ENCODE results near the gene AQP1. TPM values are rescaled to one million over a fixed set of nuclear protein-coding genes. Genes with fewer than 3 reads are reported as not detected.

The AQP1 gene
- total and polyA plus RNA-seq, 5 donors from 2014 or later, result 0.20 TPM; not detected in 4

DNA sequence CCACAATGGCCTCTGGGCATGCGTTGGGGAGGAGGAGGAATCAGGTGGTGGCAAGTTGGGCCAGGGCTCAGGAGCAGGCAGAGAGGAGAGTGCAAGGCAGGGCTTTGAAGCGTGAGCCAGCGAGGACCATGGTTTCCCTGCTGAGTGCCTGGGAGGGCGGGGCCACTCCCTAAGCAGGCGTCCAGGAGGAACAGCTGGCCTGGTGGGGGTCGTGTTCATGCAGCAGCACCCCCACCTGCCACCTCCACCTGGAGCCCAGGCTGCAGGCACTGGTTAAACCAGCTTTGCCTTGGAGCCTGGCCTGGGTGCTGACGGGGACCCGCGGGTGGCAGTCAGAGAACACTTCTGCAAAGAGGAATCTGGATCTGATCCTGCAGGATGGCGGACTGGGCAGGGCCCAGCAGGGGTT is 24.2 kb upstream of the AQP1 start:
- no peak for DNase-seq
- Histone ChIP-seq H3K4me1 (ENCODE audit: control insufficient read depth, insufficient read depth, low read length, poor library complexity, severe bottlenecking) (no peaks in the 10 kb centered on the region), H3K27ac (ENCODE audit: insufficient read depth, low read length, poor library complexity, severe bottlenecking) (no peak overlapping the region), H3K4me3 (ENCODE audit: low read depth, low read length) (no peak overlapping the region), H3K36me3 (ENCODE audit: control insufficient read depth, insufficient read depth, low read length) (no peaks in the 10 kb centered on the region), H3K27me3 (ENCODE audit: control insufficient read depth, insufficient read depth, low read length) (no peaks in the 10 kb centered on the region), H3K9me3 (ENCODE audit: control insufficient read depth in 2 of 2, low read length in 2 of 2) (no peaks in the 10 kb centered on the region)
- peaks cover 0 to 11% (median 1%) of the 10 kb centered on the region in 7 donors for H3K9me3 Mint-ChIP-seq
- H3K4me3 Mint-ChIP-seq, result no peak overlapping the region
- H3K27ac Mint-ChIP-seq, result no peak overlapping the region
- H3K4me1 Mint-ChIP-seq, result no peaks in the 10 kb centered on the region
- no peaks in the 10 kb centered on the region for H3K36me3 Mint-ChIP-seq
- no peaks in the 10 kb centered on the region for H3K27me3 Mint-ChIP-seq
- ATAC-seq (ENCODE audit: low read depth in 2 of 2), result no peak

DNA sequence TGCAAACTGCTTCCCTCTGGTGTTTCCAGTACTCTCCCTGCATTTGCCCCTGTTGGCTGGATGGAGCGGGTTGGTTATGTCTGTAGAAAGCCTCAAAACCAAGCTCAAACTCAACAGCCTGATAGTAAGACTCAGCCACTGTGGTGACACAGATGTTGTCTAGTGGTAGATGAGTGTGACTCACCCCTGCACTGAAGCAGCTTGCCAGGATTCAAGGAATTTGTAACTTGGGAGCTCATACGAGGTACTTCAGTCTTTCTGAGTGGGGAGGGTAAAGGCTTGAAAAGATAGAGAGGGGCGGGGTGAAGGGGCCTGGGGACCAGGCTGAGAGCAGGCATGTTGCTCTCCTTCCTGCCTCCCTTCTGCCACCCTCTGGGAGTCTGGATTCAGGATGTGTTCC is 22.9 kb upstream of the AQP1 start:
- H3K27ac Mint-ChIP-seq, result no peak overlapping the region
- no peaks in the 10 kb centered on the region for H3K36me3 ChIP-seq (ENCODE audit: control insufficient read depth, insufficient read depth, low read length)
- H3K27ac ChIP-seq (ENCODE audit: insufficient read depth, low read length, poor library complexity, severe bottlenecking), result no peak overlapping the region
- DNase-seq (no peak), ATAC-seq (ENCODE audit: low read depth in 2 of 2) (no peak)
- H3K4me1 ChIP-seq (ENCODE audit: control insufficient read depth, insufficient read depth, low read length, poor library complexity, severe bottlenecking), result no peaks in the 10 kb centered on the region
- no peaks in the 10 kb centered on the region for H3K27me3 ChIP-seq (ENCODE audit: control insufficient read depth, insufficient read depth, low read length)
- no peaks in the 10 kb centered on the region for H3K27me3 Mint-ChIP-seq
- H3K36me3 Mint-ChIP-seq, result no peaks in the 10 kb centered on the region
- H3K9me3 ChIP-seq (ENCODE audit: control insufficient read depth in 2 of 2, low read length in 2 of 2), result no peaks in the 10 kb centered on the region
- no peak overlapping the region for H3K4me3 ChIP-seq (ENCODE audit: low read depth, low read length)
- no peak overlapping the region for H3K4me3 Mint-ChIP-seq
- H3K9me3 Mint-ChIP-seq, result peaks cover 0 to 11% (median 2%) of the 10 kb centered on the region in 7 donors
- no peaks in the 10 kb centered on the region for H3K4me1 Mint-ChIP-seq

DNA sequence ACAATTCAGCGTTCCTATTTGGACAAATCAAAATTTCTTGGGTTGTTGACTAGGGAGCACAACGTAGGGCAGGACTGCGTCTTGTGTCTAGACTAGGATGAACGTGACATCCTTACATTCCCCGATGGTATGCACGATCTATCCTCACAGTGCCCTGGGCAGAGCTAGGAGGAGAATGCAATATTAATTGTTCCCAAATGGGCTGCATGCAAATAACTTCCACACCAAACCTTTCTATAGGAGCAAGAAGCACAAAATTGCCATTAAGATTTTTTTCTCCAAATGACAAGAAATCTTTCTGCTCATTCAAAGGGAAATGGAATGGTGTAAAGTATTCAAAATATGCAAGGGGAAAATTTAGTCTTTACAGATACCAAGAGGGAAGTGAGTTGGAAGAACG is 21.4 kb upstream of the AQP1 start:
- Mint-ChIP-seq H3K9me3 (peaks cover 0 to 11% (median 2%) of the 10 kb centered on the region in 7 donors), H3K36me3 (no peaks in the 10 kb centered on the region), H3K4me1 (no peaks in the 10 kb centered on the region), H3K27me3 (peaks cover 7% of the 10 kb centered on the region), H3K27ac (no peak overlapping the region), H3K4me3 (no peak overlapping the region)
- no peak overlapping the region for H3K4me3 ChIP-seq (ENCODE audit: low read depth, low read length)
- no peak for ATAC-seq (ENCODE audit: low read depth in 2 of 2)
- no peak overlapping the region for H3K27ac ChIP-seq (ENCODE audit: insufficient read depth, low read length, poor library complexity, severe bottlenecking)
- no peaks in the 10 kb centered on the region for H3K36me3 ChIP-seq (ENCODE audit: control insufficient read depth, insufficient read depth, low read length)
- H3K4me1 ChIP-seq (ENCODE audit: control insufficient read depth, insufficient read depth, low read length, poor library complexity, severe bottlenecking), result no peaks in the 10 kb centered on the region
- H3K27me3 ChIP-seq (ENCODE audit: control insufficient read depth, insufficient read depth, low read length), result no peaks in the 10 kb centered on the region
- DNase-seq, result no peak
- H3K9me3 ChIP-seq (ENCODE audit: control insufficient read depth in 2 of 2, low read length in 2 of 2), result no peaks in the 10 kb centered on the region

DNA sequence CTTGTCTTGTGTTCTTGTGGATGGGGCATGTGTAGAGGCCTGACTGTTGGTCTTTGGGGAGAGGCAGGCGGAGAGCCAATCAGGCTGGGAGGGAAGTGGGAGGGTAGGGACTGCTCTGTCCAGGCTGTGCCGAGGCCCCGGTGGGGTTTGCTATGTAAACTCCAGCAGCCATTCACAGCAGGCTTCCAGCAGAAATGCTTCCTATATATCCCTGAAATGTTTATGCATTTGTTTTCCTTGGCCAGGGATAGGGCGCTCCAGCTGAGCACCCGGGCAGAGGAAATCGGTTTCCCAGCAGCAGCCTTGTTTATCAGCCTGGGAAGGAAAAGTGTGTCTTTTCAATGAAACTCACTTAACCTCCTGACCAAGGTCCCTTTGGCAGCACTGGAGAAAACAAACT is 18.3 kb upstream of the AQP1 start:
- Mint-ChIP-seq H3K4me1 (no peaks in the 10 kb centered on the region), H3K36me3 (no peaks in the 10 kb centered on the region), H3K9me3 (peaks cover 0 to 11% (median 2%) of the 10 kb centered on the region in 7 donors), H3K27ac (no peak overlapping the region), H3K27me3 (peaks cover 7% of the 10 kb centered on the region), H3K4me3 (no peak overlapping the region)
- no peak overlapping the region for H3K4me3 ChIP-seq (ENCODE audit: low read depth, low read length)
- no peak for ATAC-seq (ENCODE audit: low read depth in 2 of 2)
- no peak for DNase-seq
- no peak overlapping the region for H3K27ac ChIP-seq (ENCODE audit: insufficient read depth, low read length, poor library complexity, severe bottlenecking)
- no peaks in the 10 kb centered on the region for H3K9me3 ChIP-seq (ENCODE audit: control insufficient read depth in 2 of 2, low read length in 2 of 2)
- no peaks in the 10 kb centered on the region for H3K27me3 ChIP-seq (ENCODE audit: control insufficient read depth, insufficient read depth, low read length)
- H3K4me1 ChIP-seq (ENCODE audit: control insufficient read depth, insufficient read depth, low read length, poor library complexity, severe bottlenecking), result no peaks in the 10 kb centered on the region
- no peaks in the 10 kb centered on the region for H3K36me3 ChIP-seq (ENCODE audit: control insufficient read depth, insufficient read depth, low read length)

- H3K27me3 ChIP-seq (ENCODE audit: control insufficient read depth, insufficient read depth, low read length), result no peaks in the 10 kb centered on the region
- no peak overlapping the region for H3K4me3 Mint-ChIP-seq
- no peaks in the 10 kb centered on the region for H3K9me3 ChIP-seq (ENCODE audit: control insufficient read depth in 2 of 2, low read length in 2 of 2)
- no peaks in the 10 kb centered on the region for H3K36me3 Mint-ChIP-seq
- H3K27ac ChIP-seq (ENCODE audit: insufficient read depth, low read length, poor library complexity, severe bottlenecking), result no peak overlapping the region
- no peaks in the 10 kb centered on the region for H3K4me1 Mint-ChIP-seq
- H3K36me3 ChIP-seq (ENCODE audit: control insufficient read depth, insufficient read depth, low read length), result no peaks in the 10 kb centered on the region
- H3K9me3 Mint-ChIP-seq, result peaks cover 0 to 11% (median 2%) of the 10 kb centered on the region in 7 donors
- H3K4me3 ChIP-seq (ENCODE audit: low read depth, low read length), result no peak overlapping the region
- H3K4me1 ChIP-seq (ENCODE audit: control insufficient read depth, insufficient read depth, low read length, poor library complexity, severe bottlenecking), result no peaks in the 10 kb centered on the region
- H3K27me3 Mint-ChIP-seq, result peaks cover 7% of the 10 kb centered on the region
- ATAC-seq (ENCODE audit: low read depth in 2 of 2), result no peak
- no peak overlapping the region for H3K27ac Mint-ChIP-seq
- DNase-seq, result no peak
These were observed 17.6 kb upstream of the AQP1 start for GRCh38 chr7:30894009-30894408.

DNA sequence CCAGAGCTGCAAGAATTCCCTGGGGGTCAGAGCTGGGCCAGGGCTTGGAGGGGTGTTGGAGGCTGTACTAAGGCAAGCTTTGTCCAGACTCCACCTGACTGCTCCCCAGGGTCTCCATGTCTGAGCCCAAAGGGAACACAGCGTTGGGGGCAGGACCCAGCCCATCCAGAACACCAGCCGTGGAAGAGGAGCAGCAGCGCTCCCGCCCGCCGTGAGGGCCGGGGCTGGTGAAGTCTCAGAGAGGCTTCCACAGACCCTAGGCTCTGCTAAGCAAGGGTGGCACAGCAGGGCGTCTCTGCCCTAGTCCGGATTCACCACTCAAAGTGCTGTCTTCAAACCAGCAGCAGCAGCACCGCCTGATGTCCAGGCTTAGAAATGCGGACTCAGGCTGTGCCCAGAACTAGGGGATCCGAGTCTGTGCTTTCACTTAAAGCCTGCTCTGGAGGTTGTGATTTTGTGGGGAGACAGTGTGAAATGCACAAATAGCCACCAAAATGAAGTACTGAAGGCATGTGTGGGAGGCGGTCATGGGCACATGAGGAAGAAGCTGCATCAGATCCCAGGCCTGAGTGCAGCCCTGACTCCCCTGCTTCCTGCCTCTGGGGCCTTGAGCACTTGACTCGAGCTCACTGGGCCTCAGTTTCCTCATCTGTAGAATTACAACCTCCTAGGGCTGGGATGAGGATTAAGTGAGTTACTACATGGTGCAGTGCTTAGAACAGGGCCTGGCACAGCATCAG is 16.6 kb upstream of the AQP1 start:
- Mint-ChIP-seq H3K27ac (no peak overlapping the region), H3K4me3 (no peak overlapping the region), H3K36me3 (no peaks in the 10 kb centered on the region), H3K4me1 (no peaks in the 10 kb centered on the region), H3K9me3 (peaks cover 0 to 11% (median 2%) of the 10 kb centered on the region in 7 donors), H3K27me3 (peaks cover 7% of the 10 kb centered on the region)
- Histone ChIP-seq H3K27ac (ENCODE audit: insufficient read depth, low read length, poor library complexity, severe bottlenecking) (no peak overlapping the region), H3K9me3 (ENCODE audit: control insufficient read depth in 2 of 2, low read length in 2 of 2) (no peaks in the 10 kb centered on the region), H3K4me1 (ENCODE audit: control insufficient read depth, insufficient read depth, low read length, poor library complexity, severe bottlenecking) (no peaks in the 10 kb centered on the region), H3K36me3 (ENCODE audit: control insufficient read depth, insufficient read depth, low read length) (no peaks in the 10 kb centered on the region), H3K4me3 (ENCODE audit: low read depth, low read length) (no peak overlapping the region), H3K27me3 (ENCODE audit: control insufficient read depth, insufficient read depth, low read length) (no peaks in the 10 kb centered on the region)
- DNase-seq, result no peak
- no peak for ATAC-seq (ENCODE audit: low read depth in 2 of 2)

DNA sequence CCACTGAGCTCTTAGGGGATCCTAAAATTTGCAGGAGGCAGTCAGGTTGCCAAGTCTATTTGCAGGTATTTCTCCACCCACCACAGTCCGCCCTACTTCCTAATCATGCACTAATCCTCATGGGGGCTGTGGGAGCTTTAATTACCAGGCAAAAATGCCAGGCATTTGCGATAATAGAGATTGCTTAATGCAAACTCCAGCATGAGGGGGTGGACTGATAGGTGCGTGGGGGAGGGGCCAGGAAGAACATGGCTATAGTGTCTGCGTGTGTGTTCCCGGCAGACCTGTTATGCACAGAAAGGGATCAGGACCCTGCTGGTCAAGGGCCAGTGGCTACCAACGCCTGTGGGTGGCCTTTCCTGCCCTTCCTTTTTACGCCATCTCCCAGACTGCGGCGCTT is 15.6 kb upstream of the AQP1 start:
- no peak overlapping the region for H3K27ac ChIP-seq (ENCODE audit: insufficient read depth, low read length, poor library complexity, severe bottlenecking)
- H3K27me3 ChIP-seq (ENCODE audit: control insufficient read depth, insufficient read depth, low read length), result no peaks in the 10 kb centered on the region
- H3K9me3 Mint-ChIP-seq, result peaks cover 0 to 3% (median under 1%) of the 10 kb centered on the region in 7 donors
- H3K4me1 Mint-ChIP-seq, result no peaks in the 10 kb centered on the region
- no peak overlapping the region for H3K4me3 ChIP-seq (ENCODE audit: low read depth, low read length)
- H3K9me3 ChIP-seq (ENCODE audit: control insufficient read depth in 2 of 2, low read length in 2 of 2), result no peaks in the 10 kb centered on the region
- H3K36me3 ChIP-seq (ENCODE audit: control insufficient read depth, insufficient read depth, low read length), result no peaks in the 10 kb centered on the region
- H3K4me3 Mint-ChIP-seq, result no peak overlapping the region
- H3K36me3 Mint-ChIP-seq, result no peaks in the 10 kb centered on the region
- DNase-seq (no peak), ATAC-seq (ENCODE audit: low read depth in 2 of 2) (no peak)
- peaks cover 7% of the 10 kb centered on the region for H3K27me3 Mint-ChIP-seq
- no peaks in the 10 kb centered on the region for H3K4me1 ChIP-seq (ENCODE audit: control insufficient read depth, insufficient read depth, low read length, poor library complexity, severe bottlenecking)
- H3K27ac Mint-ChIP-seq, result no peak overlapping the region

Data from CD4-positive, CD25-positive, alpha-beta regulatory T cell (primary cell).